Suprapubic skin (tissue), 4 donors: ENCODE measurements around the gene PLA2G1B.

Experiments used
- POLR2A ChIP-seq, 2 donors: fragments of 450-650 bp; IDR thresholded peaks; one replicate each; pipeline ENCODE4 v1.6.1; 2017; ENCODE audit warnings: antibody characterized with exemption in 2 of 2, mild to moderate bottlenecking in 2 of 2, moderate library complexity in 2 of 2
- POLR2AphosphoS5 ChIP-seq, 3 donors: sonication (generic); formaldehyde crosslinking; IDR thresholded peaks; one replicate each; pipeline ENCODE4 v1.6.1; 2017; ENCODE audit warnings: antibody characterized with exemption in 3 of 3
- TF ChIP-seq, protein P1 (sequence below), 2 donors: fragments of 200-600 bp in 1 of 2; fragments of 450-650 bp in 1 of 2; sonication (generic) in 1 of 2; IDR thresholded peaks; one replicate each; pipeline ENCODE4 v1.5.1; 2016 to 2019; ENCODE audit warnings: antibody characterized with exemption in 2 of 2, mild to moderate bottlenecking in 1 of 2, moderate library complexity in 1 of 2

DNA sequence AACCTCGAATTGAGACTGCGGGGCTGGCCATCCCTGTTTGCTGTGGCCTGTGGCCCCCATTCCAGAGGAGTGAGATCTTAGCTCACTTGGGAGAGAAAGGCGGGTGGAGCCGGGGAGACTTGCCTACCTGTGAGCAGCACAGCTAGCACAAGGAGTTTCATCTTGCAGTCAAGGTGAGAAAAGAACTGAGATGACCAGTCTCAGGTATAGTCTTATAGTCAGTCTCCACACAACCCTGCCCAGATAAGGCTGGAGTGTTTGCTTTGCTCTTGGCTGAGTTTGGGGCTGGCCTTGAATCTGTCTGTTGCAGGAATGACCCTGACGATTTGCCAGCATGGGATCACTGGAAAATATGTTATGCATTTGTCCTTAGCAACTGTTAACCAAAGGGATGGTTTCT, at the start of gene PLA2G1B:
- TF ChIP-seq, protein P1, sequence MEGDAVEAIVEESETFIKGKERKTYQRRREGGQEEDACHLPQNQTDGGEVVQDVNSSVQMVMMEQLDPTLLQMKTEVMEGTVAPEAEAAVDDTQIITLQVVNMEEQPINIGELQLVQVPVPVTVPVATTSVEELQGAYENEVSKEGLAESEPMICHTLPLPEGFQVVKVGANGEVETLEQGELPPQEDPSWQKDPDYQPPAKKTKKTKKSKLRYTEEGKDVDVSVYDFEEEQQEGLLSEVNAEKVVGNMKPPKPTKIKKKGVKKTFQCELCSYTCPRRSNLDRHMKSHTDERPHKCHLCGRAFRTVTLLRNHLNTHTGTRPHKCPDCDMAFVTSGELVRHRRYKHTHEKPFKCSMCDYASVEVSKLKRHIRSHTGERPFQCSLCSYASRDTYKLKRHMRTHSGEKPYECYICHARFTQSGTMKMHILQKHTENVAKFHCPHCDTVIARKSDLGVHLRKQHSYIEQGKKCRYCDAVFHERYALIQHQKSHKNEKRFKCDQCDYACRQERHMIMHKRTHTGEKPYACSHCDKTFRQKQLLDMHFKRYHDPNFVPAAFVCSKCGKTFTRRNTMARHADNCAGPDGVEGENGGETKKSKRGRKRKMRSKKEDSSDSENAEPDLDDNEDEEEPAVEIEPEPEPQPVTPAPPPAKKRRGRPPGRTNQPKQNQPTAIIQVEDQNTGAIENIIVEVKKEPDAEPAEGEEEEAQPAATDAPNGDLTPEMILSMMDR (IDR thresholded peaks at IDR 0.05) = no peak
- TF ChIP-seq POLR2AphosphoS5 (IDR thresholded peaks at IDR 0.05) (no peak), POLR2A (IDR thresholded peaks at IDR 0.05) (no peak)
